ENCODE measurements around the gene CAVIN1.
"Not testable (repeated sequence)": the region's sequence is repeated elsewhere in the genome, so short reads cannot be mapped to it uniquely, and the experiment has no call there.

CAVIN1 gene

DNA sequence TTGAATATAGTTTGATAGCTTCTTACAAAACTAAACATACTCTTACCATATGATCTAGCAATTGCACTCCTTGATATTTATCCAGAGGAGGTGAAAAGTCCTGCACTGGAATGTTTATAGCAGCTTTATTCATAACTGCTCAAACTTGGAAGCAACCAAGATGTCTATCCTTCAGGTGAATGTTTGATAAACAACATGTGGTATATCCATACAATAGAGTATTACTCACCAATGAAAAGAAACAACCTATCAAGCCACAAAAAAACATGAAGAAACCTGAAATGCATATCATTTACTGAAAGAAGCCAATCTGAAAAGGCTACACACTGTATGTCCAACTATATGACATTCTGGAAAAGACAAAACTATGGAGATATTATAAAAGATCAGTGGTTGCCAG, 50.9 kb downstream of the CAVIN1 start:
- DNase-seq, result no peak

DNA sequence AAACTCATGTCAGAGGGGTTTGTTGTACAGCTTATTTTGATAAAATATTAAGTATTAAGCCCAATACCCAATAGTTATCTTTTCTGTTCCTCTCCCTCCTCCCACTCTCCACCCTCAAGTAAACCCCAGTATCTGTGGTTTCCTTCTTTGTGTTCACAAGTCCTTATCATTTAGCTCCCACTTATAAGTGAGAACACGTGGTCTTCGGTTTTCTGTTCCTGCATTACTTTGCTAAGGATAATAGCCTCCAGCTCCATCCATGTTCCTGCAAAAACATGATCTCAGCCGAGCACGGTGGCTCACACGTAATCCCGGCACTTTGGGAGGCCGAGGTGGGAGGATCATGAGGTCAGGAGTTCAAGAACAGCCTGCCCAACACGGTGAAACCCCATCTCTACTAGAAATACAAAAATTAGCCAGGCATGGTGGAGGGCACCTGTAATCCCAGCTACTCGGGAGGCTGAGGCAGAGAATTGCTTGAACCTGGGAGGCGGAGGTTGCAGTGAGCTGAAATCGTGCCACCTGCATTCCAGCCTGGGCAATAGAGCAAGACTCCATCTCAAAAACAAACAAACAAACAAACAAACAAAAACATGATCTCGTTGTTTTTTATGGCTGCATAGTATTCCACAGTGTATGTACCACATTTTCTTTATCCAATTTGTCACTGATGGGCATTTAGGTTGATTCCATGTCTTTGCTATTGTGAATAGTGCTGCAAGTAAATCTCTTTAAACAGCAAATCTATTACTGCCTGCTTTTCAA, 54.1 kb downstream of the CAVIN1 start:
- DNase-seq, result not testable (repeated sequence)

DNA sequence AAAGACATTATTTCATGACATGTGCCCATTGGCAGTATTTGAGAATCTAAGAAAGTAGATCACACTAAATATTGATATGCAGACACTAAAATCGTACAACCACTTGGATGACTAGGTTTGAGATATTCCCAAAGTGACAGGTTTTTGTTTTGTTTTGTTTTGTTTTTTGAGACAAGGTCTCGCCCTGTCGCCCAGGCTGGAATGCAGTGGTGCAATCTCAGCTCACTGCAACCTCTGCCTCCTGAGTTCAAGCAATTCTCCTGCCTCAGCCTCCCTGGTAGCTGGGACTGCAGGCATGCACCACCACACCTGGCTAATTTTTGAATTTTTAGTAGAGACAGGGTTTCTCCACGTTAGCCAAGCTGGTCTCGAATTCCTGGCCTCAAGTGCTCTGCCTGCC, 54.7 kb downstream of the CAVIN1 start:
- not testable (repeated sequence) for DNase-seq

DNA sequence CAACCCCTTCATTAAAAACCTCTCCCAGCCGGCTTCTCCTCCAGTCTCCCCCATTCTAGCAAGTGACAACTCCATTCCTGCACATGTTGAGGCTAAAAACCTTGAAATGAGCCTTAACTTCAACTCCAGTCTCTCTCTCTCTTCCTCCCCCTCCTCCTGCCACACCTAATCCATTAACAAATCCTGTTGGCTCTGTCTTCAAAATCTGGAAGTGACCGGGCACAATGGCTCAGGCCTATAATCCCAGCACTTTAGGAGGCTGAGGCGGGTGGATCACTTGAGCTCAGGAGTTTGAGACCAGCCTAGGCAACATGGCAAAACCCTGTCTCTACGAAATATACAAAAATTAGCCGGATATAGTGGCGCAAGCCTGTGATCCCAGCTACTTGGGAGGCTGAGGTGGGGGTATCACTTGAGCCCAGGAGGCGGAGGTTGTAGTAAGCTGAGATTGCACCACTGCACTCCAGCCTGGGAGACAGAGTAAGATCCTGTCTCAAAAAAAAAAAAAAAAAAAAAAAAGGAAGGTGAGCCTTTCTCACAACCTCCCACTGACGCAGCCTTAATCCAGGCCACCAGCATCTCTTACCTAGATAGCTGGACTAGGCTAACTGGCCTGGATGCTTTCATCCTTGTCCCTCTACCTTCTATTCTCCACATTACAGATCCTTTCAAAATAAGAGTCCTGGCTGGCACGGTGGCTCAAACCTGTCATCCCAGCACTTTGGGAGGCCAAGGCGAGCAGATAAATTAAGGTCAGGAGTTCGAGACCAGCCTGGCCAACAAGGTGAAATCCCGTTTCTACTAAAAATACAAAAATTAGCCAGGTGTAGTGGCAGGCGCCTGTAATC, 56.7 kb downstream of the CAVIN1 start:
- not testable (repeated sequence) for DNase-seq

DNA sequence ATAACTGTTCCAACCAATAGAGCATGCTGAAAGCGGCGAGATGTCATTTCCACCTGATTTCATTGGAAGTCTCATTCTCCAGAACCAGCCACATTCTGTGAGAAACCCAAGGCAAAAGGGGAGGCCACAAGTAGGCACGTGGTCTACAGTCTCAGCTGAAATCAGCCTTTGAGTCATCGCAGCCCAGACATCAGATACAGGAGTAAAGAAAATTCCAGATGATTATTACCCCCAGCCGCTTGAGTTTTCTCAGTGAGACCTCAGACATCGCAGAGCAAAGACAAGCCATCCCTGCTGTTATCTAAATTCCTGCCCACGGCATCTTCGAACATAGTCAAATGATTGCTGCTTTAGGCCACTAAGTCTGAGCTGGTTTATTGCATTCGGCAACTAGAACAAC, 57.9 kb downstream of the CAVIN1 start:
- DNase-seq, result no peak

DNA sequence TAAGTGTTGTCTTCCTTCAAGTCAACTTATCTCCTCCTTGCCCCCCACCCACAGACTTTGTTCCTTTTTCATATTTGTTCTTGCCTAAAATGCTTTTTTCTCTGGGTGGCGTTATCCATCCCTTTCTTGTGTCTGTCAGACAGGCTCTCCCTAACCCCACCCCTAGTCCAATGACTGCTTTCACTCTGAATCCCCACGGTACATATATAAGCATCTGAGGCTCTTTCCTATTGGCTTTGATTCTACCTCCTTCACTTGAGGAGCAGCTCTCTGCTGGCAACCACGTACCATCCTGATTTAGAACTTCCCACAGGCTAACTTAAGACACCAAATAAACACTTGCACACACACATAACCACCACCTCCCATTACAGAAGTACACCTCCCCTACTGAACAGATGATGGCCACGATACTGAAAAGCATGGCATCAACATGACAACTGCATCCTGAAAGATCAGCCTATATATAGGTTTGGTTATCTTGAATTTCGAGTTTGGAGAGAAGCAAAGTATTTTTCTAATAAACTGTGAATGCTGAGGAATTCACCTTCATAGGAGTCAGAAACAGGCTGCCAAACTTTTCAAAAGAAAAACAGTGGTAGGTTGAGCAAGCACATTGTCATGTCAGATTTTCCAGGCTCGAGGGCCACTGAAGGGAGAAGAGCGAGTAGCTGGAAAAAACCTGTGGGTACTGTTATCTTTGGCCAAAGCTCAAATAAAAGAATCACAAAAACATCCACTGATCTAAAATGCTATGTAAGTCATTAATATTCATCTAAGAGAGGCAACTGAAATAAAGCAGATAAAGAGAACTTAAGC, 59.1 kb downstream of the CAVIN1 start:
- no peak for DNase-seq

DNA sequence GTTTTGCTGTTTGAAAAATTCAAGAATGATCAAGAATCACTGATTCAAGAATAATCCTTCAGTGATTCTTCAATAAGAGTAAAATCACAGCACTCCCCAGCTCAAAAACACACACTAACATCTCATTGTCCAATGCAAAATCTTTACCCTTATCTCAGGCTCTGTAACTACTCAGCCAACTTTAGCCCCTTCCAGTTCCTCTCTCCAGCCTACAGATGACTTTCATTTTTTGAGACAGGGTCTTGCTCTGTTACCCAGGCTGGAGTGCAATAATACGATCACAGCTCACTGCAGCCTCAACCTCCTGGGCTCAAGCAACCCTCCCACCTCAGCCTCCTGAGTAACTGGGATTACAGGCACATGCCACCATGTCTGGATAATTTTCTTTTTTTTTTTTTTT, 59.8 kb downstream of the CAVIN1 start:
- no peak for DNase-seq

DNA sequence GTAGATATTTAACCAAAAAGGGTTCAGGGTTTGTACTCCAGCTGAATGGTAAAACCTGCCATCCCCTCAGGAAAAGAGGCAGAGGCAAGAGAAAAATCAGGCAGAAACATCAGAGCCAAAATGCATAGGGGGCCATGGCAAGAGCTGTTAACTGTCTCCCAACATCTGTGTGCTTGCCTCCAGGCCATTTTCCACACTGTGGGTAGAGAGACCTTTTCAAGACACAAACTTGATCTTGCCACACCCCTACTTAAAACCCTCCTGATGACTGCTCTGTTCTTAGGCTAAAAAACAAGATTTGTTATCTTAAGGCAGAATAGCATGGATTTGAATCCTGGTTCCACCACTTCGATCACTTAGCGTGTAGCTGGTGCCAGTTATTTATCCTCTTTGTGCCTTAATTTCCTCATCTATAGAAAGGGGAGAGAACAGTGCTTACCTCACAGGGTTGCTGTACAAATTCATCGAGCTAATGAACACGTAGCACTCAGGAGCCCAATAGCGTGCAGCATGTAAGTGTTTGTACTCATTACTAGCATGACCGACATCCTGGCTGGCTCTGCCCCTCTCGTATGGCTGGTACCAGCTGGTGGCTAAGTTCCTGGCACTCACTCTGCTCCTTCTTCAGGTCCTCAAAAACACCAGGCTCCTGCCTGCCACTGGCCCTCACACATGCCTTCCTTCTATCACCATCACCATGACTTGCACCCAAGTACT, 60.7 kb downstream of the CAVIN1 start:
- DNase-seq, result no peak

DNA sequence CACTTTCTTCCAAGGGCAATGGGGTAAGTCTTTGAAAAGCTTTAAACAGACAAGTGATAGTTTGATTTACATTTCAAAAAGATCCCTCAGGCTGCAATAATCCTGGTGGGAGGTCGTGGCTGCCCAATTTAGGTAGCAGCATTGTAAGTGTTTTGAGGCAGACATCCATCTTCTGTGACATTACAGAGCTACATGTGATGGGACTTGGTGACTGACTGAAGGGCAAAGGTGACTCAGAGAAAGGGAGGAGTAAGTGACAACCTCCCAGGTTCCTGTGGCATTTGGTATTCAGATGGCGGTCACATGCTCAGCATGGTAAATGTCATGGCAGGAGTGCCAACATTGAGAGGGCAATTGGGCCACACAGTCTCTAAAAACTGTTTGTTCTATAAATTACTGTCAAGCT, 61.3 kb downstream of the CAVIN1 start:
- no peak for DNase-seq

DNA sequence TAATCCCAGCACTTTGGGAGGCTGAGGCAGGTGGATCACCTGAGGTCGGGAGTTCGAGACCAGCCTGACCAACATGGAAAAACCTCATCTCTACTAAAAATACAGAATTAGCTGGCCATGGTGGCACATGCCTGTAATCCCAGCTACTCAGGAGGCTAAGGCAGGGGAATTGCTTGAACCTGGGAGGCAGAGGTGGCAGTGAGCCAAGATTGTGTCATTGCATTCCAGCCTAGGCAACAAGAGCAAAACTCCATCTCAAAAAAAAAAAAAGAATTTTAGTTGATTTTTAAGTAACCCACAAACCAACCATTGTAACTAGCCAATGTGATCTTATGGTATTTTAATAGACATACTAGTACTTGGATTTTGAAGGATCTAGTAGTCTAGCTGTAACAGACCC, 62.7 kb downstream of the CAVIN1 start:
- not testable (repeated sequence) for DNase-seq

DNA sequence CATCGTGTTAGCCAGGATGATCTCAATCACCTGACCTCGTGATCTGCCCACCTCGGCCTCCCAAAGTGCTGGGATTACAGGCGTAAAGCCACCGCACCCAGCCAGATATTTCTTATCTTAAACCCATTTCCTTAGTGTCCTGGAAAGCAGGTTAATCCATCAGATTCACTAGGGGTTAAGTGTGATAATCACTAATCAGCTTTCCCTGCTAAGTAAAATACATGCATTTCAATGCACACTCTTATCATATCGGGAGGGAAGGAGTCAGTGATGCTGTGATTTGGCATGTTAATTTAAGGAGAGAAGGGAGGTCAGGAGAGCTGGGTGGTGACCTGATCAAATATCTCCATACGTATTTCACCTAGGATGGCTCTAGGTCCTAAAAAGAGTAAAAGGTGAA, 63.9 kb downstream of the CAVIN1 start:
- no peak for DNase-seq

DNA sequence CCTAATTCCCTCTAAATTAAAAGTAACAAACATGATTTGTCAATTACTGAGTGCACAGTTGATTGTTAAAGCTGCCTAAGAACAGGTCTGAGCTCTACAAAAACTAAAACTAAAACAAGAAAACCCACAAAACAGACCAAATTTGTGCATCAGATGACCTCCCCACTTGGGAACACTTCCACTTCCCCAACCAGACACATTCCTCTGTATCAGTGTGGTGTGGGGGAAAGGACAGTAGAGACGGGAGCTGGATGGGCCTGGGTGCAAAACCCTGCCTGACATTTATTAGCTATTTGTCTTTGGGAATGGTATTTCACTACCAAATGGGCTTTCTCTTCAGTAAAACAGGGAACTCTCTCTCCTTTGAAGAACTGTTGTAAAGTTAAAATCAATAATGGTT, 64.6 kb downstream of the CAVIN1 start:
- no peak for DNase-seq

DNA sequence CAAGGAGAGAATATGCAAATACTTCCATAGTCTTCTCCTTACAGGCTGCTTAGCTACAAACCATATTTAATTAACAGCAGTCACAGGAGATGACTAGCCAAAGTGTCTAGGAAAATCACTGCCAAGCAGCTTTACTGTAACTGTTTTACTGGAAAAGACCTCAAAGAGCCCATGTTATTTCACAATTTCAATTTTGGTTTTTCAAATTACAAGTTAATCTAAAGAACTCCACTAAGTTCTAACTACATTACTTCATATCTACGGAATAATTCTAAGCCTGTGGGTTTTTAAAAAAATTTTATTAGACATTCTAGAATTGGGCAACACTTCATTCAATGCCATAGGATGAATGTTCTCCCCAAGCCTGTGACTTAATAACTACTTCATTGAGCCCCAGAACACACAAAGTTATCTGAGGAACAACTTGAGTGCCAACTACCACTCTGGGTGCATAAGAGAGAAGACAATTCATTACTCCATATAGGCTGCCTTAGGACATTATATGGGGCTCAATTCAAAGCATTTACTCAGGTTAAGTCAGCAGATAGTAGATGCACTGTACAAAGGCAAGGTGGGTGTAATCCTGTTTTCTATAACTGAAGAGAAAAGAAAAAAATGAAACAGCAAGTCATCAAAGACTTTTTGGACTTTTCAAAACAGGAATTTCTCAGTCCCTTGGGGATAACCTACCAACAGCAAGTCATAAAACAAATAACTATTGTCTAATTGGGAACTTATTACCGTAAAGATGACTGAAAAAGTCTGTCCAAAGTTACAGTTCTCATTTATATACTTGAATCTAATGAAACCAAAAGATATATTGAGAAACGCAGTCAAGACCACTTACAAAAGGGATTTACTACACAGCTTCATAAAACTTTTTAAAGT, 67.9 kb downstream of the CAVIN1 start:
- no peak for DNase-seq

All from femur (tissue), 1 donor.